Gastrocnemius medialis (tissue), 4 donors: ENCODE measurements around the gene TMIE.

Experiments
- CTCF ChIP-seq, 5 experiments: fragments of 450-650 bp in 3 of 5; fragments of 200-600 bp in 2 of 5; sonication (generic) in 2 of 5; IDR thresholded peaks in 4 of 5; conservative IDR thresholded peaks in 1 of 5; 1 replicate in 4 of 5; 2 replicates in 1 of 5; pipeline ENCODE4 v1.5.1; 2016 to 2019; ENCODE audit warnings: antibody characterized with exemption in 5 of 5, mild to moderate bottlenecking in 3 of 5, moderate library complexity in 3 of 5
- POLR2A ChIP-seq, 2 donors: fragments of 450-650 bp; IDR thresholded peaks; one replicate each; pipeline ENCODE4 v1.6.1; 2017; ENCODE audit warnings: antibody characterized with exemption in 2 of 2, mild to moderate bottlenecking in 2 of 2, moderate library complexity in 2 of 2

- no peak for TF ChIP-seq CTCF (IDR thresholded peaks at IDR 0.05 in 4 of 5, conservative IDR thresholded peaks at IDR 0.05 in 1 of 5)
- no peak for TF ChIP-seq POLR2A (IDR thresholded peaks at IDR 0.05)
These were observed 6.4 kb downstream of the TMIE start for GRCh38 chr3:46707601-46708011.
